Left colon (tissue), 2 donors: ENCODE measurements around the gene CXADR. TPM values are rescaled to one million over a fixed set of nuclear protein-coding genes. Genes with fewer than 3 reads are reported as not detected.
"Not testable (repeated sequence)": the region's sequence is repeated elsewhere in the genome, so short reads cannot be mapped to it uniquely, and the experiment has no call there.

Experiments
- ATAC-seq: fragments of 200-7000 bp; cut with Tn5 transposase; one replicate; pipeline ENCODE4 v1.9.1; 2020; ENCODE audit warnings: mild to moderate bottlenecking, moderate library complexity
- DNase-seq, 2 donors: peaks; one replicate each; pipeline ENCODE4 v3.0.0-alpha.2; 2020
- intact Hi-C, 2 donors: fragments of 100-400 bp; cut with DNase I in 1 of 2; cut with micrococcal nuclease in 1 of 2; formaldehyde crosslinking; loops; one replicate each; pipeline versions ENCODE4 v1.11.2 to v1.14.0; 2022; cut with DNase I, micrococcal nuclease
- long read RNA-seq: library from polyadenylated mRNA; unstranded; transcript quantifications from one replicate; pipeline ENCODE4 v2.0.0, GENCODE V29; 2021
- total RNA-seq, 2 donors: library from RNA; stranded (reverse); fragmentation: NEBNext Ultra II Directional; extraction: Animal tissue kit (Norgen Biotek cat#: 25700); gene quantifications; one replicate each; pipeline ENCODE4 v1.2.1, GENCODE V29; 2021
- donor health status: DM: no; HTN: no; CAD: no.
- donor health status: DM: yes; HTN: yes; CAD: no.

Gene CXADR
- 10 to 100 TPM; 70.5 to 79.2 TPM for total RNA-seq
- long read RNA-seq, full-length matches to known transcripts = 205 of 261 reads
- long read RNA-seq, partial matches to known transcripts = 40 of 261 reads
- long read RNA-seq, other reads (novel, unspliced or antisense) = 16 of 261 reads

DNA sequence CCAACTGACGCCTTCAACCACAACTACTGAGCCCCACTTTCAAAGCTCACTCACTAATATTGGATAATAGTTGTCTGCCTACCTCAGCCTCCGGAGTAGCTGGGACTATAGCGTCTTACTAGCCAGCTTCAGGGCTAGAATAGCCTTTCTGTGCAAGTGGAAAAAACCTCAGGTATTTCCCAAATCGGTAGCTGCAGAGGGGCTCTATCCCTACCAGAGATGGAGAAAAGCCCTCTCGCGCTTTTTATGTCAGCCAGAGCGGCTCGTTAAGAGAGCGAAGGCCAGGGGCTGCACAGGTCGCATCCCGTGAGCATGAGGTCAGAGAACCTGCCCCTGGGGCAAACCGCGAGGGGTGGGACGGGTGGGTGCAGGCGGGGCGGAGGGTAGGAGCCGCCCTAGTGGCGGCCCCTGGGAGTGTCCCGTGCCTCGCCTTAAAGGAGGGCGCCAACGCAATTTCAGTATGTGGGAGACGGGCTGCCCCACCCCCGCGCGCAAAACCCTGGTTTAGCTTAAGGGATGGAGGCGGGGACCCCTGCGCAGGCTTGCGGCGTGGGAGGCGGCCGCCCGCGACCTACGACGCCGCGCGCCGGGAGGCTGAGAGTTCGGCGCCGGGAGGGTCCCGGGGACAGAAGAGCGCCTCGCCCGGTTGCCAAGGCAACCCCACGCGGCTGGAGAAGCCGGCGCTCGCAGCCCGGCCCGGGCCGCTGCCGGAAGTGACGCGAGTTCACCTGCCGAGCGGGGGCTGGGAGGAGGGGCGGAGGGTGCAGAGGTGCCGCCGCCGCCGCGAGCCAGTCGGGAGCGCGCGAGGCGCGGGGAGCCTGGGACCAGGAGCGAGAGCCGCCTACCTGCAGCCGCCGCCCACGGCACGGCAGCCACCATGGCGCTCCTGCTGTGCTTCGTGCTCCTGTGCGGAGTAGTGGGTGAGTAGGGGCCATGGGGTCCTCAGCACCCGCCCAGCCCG is at the start of gene CXADR:
Gene CXADR (plus strand): TSS at position 791 of the 961 bp plus-strand sequence. CDS start 87 bp downstream, at position 878.
- DNase-seq (peak; percentile 89 to 91), ATAC-seq (peak; percentile 86)
- intact Hi-C loops = no loop called here

DNA sequence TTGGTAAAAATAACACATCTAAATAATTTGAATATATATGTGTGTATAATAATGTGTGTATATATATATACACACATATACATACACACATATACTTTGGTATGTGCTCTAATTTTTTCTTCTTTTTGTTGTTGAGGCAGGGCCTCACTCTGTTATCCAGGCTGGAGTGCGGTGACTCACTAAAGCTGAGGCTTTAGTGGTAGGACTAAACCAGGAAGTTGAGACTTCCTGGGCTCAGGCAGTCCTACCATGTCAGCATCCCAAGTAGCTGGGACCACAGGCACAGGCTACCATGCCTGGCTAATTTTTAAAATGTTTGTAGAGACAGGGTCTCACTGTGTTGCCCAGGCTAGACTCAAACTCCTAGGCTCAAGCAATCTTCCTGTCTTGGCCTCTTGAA is 46.7 kb upstream of the CXADR start:
- ATAC-seq (peak; percentile 36), DNase-seq (peak in 1 of 2 donors; percentile 60)
- intact Hi-C loops = no loop called here

DNA sequence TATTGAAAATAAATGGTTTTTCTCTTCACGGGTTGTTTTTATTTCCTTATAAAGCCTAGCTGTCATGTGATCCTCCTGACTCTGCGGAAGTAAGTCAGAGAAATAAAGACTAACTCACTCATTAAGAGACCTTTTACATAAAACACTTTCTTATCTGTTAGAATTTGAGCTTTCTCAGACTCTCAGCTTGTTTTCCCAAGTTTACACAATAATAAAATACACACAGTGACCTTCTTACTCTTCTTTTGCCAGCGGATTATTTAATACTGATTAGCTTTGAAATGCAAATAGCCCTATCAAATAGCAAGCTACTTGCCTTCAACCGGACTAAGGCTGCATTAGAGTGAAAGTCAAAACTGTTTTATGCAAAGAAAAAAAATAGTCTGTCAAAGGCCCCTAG is 45.5 kb upstream of the CXADR start:
- no peak for DNase-seq
- peak; percentile 31 for ATAC-seq
- intact Hi-C loops = no loop called here

DNA sequence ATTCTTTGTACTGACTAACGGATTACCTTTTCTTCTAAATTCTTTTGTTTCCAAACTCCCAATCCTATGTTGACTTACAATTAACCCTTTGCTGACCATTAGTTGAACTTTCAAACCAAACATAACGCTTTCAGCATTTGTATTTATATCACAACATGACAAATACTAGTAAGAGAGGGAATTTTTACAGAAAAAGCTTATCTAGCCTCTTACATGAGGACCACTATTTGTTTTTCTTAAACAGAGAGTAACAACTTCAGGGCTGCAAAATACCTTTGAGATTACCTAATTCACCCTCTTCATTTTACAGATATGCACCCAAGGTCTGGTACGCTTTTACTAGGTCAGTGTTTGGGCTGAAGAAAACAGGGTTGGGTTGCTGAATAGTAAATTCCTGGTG is 45.0 kb upstream of the CXADR start:
- ATAC-seq (no peak), DNase-seq (no peak)
- intact Hi-C loops = no loop called here

DNA sequence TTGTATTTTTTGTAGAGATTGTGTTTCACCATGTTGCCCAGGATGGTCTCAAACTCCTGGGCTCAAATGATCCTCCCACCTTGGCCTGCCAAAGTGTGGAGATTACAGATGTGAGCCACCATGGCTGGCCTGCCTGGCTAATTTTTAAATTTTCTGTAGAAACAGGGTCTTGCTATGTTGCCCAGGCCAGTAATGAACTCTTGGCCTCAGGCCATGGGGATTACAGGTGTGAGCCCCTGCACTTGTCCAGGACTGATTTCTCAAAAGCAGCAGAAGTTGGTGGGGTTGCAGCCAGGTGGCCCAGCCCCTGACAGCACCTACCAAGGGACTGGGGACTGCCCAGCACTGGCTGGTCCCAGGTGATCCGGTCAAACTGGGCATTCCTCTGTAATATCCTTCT is 44.1 kb upstream of the CXADR start:
- DNase-seq = no peak
- no peak for ATAC-seq
- intact Hi-C loops = no loop called here

DNA sequence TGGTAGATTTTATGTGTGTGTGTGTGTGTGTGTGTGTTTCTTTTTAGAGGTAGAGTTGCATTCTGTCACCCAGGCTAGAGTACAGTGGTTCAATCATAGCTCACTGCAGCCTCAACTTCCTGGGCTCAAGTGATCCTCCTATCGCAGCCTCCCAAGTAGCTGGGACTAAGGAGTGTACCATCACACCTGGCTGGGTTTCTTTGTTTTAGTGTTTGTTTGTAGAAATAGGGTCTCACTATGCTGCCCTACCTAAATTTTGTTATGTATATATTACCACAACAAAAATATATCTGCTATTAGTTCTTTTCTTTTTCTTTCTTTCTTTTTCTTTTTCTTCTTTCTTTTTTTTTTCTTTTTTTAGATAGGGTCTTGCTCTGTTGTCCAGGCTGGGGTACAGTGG is 43.1 kb upstream of the CXADR start:
- no peak for DNase-seq
- intact Hi-C loops = no loop called here
- no peak for ATAC-seq

DNA sequence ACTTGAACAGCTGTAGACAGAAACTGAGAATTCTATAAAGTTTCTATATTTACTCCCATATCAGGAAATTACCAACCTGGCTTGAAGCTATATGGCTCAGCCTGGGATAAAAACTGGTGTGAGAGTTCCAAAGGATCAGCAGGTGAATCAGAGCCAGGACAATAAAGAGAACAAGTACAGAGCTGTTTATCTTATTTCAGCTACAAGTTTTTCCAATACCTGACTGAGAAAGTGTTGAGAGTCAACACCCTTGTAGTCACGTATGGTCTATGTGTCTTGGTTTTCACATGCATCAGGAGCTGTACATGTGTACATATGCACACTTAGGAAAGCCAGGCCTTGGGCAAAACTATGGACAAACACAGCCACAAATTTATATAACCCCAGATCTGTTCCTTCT is 40.7 kb upstream of the CXADR start:
- intact Hi-C loops = no loop called here
- DNase-seq = no peak
- peak; percentile 79 for ATAC-seq

DNA sequence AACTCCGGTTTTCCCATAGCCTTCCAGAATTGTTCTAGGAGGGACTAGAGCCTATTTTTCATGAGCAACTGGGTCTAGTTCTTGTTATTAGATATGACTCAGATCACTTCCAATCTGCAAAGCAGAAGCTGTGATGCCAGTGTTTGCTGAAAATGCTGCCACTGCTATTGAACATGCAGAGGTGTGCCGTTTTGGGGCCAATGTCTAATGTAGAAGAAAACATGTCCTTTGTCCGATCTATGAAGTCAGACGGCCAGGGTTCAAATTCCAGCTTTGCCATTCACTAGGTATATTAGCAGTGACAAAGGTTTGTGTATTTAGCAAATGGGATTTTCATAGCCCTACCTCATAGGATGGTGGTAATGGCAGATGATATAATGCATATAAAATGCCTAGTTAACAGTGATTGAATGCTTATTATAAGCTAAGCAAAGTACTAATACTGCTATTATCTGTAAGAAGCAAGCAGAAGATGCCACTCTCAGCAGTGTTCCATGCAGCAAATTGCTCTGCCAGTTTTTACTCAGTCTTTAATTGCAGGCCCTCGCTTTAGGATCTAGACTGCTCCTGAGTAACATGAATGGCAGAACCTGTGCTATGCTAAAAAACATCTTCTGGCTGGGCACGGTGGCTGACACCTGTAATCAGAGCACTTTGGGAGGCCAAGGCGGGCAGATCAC is 40.1 kb upstream of the CXADR start:
- ATAC-seq = peak; percentile 89

DNA sequence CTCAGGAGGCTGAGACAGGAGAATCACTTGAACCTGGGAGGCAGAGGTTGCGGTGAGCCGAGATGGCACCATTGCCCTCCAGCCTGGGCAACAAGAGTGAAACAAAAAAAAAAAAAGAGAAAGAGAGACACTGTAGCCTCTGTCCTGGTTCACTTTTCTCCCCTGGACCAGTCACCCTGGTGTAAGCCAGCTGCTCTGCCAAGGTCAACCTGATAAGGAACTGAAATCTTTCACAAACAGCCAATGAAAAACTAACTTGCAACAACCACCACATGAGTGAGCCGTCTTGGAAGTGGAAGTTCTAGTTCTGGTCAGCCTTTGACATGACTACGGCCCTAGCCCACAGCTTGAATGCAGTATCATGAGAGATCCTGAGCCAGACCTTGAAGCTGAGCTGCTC is 36.8 kb upstream of the CXADR start:
- DNase-seq (no peak), ATAC-seq (no peak)
- intact Hi-C loops = no loop called here

More for the DNA sequence above, 40.1 kb upstream of the CXADR start:
- intact Hi-C loops = no loop called here
- DNase-seq = peak; percentile 71 to 78

DNA sequence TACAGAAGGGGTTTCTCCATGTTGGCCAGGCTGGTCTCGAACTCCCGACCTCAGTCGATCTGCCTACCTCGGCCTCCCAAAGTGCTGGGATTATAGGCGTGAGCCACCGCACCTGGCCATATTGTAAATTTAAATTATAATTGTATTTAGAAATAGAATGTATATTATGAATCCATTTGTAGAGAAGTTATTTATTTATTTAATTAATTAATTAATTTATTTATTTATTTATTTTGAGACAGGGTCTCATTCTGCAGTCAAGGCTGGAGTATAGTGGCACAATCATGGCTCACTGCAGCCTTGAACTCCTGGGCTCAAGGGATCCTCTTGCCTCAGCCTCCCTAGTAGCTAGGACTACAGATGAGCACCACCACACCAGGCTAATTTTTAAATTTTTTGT is 34.7 kb upstream of the CXADR start:
- intact Hi-C loops, DNase-seq, ATAC-seq: not testable (repeated sequence)

DNA sequence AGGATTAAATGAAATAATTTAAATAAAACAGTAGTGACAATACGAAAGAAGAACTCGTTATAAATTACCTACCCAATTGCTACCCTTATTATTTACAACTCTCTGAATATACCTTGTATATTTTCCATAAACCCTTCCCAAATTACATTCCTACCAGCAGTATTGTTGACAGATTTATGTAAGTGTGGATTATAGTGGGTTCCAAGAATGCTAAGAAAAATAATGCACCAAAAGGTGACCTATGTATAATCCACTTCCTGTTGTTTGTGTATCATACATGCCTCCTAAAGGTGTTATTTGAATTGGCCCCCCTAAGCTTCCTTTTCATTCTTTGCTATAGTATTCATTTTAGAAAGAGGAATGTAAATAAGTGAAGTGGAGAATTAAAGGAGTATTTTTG is 33.2 kb upstream of the CXADR start:
- intact Hi-C loops = no loop called here
- ATAC-seq = no peak
- no peak for DNase-seq

DNA sequence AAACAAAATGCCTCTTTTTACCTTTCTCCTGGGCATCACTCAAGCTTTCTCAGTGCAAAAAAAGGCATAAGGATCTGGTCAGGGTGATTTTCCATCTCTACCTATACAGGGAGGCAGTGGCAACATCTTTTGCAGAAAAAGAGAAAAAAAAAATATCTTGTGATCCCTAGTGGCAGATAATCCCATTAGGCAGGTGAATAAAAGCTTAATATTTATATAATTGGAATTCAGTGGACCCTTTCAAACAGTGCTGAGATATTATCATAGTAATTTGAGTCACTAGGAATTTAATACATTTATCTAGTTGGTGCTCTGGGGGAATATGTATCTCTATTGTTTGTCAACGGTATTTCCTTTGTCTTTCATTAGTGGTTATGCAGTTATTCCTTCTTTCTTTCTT is 29.9 kb upstream of the CXADR start:
- ATAC-seq (no peak), DNase-seq (no peak)
- intact Hi-C loops = no loop called here

DNA sequence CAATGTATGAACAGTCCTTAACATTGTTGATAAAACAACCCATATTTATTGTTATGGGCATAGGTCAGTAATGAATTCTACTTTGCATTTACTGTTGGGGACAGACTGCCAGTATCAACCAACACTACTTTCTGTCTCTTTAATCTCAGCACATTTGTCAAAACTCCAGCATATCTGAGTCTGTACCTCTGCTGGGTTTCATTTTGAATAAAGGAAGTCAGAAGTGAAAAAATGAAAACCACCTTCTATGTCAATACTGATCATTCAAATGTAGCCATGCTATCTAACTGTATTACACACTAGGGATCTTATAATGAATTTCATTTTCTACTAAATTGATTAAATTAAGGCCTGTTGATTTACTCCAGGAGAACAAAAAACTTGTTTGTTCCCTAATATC is 24.2 kb upstream of the CXADR start:
- intact Hi-C loops = no loop called here
- no peak for DNase-seq
- ATAC-seq = peak; percentile 24

DNA sequence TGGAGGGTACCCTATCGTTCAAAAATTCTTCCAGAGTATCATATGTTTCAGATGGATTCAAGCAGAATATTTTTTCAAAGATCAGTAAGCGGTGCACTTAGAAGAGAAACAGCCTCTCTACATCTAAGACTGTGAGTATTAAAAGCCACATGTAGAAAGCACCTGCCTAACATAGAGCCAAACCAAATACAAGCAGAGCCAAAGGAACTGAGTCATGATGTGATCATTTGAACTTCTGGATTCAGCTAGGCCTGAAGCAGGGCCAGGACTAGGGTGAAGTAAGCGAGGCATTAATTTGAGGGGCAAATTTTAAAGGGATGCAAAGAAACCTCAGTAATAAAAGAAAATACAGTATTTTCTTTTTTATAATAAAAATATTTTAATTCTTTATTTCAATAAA is 23.3 kb upstream of the CXADR start:
- intact Hi-C loops, DNase-seq: not testable (repeated sequence)
- peak; percentile 41 for ATAC-seq

DNA sequence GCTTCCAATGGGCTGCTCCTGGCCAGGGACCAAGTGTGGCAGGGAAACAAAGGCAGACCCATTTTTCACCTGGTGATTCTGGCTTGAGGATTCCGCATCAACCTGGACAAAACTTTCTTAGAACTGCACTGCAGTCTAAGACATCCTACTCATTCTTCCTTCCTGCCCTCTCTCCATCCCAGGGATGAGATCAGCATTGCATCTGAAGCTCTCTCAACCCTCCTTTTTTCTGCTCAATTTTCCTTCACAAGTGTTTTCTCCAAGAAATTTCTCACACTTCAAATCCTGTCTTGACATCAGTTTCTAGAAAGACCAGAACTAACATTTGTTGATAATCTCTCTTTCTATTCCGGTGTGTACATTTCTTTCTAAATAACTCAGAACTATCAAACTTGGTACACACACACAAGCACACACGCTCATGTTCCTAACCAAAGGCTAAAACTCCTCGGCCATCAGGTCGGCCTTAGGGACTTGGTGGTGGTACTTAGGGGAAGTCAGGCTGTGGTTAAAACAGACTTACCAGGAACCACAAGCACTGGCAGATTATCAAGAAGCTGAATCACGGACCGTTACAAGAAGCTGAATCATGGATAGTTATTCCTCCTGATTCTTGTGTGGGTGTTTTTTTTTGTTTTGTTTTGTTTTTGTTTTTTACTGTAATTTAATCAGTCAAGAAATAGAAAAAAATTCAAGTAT is 21.0 kb upstream of the CXADR start:
- ATAC-seq = no peak
- no peak for DNase-seq
- intact Hi-C loops = no loop called here

DNA sequence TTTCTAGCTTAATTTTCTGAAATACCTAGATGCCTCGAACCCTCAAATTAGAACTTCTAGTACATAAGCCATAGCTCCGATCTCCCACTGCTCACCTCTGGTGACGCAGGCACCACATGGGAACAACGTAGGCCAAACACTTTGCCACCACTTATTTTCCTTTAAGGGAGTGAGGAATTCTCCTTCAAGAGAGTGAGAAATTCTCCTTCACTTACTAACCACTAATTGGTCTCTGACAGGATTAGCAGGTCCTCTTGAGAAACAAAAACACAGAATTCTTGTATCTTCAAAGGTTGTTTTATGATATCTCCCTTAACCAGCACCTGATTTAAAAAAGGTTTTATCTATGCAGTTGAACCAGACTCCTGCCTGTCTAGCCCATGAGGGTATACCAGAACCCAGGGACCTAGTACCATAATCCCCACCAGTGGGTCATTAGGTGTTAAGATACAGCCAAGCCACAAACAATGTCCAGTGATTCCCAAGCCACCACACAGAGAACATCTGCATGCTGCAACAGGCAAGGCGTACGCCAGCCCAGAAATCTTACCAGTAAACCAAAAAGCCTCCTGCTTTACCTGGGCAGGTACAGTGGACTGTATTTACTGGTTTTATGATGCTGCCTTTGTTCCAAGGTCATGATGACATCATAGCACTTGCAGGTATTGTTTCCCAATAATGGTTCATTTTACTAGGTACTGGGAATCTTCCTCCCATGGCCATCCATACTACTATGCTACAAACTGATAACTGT is 20.3 kb upstream of the CXADR start:
- DNase-seq (no peak), ATAC-seq (peak; percentile 86)
- intact Hi-C loops = no loop called here

DNA sequence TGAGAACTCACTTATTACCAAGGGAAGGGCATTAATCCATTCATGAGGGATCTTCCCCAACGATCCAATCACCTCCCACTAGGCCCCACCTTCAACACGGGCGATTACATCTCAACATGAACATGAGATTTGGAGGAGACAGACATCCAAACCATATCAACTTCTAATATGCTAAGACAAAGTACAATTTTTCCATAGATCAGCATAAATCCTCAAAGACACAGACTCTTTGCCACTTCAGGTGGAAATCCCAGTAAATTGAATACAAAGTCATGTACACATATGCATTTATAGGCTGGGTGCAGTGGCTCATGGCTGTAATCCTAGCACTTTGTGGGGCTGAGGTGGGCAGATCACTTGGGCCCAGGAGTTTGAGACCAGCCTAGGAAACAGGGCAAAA is 18.8 kb upstream of the CXADR start:
- intact Hi-C loops = no loop called here
- no peak for ATAC-seq
- no peak for DNase-seq

DNA sequence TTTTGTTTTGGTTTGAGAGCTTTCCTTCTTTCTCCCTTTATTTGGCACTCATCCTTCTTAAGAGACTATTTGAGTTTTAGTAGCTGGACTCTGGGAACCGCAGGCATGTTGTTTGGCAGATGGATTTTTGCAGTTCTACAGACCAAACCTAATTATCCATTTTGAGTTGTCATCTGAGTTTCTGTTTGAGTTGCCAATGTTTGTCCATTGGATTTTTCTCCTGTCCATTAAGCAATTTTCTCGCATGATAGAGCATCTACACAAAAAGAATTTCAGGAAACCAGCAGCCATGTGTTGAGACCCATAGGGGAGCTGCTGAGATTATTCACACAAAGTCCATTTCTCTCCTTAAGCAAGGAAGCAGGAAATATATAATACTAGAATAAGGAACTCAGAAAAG is 17.2 kb upstream of the CXADR start:
- ATAC-seq (no peak), DNase-seq (no peak)
- intact Hi-C loops = no loop called here

DNA sequence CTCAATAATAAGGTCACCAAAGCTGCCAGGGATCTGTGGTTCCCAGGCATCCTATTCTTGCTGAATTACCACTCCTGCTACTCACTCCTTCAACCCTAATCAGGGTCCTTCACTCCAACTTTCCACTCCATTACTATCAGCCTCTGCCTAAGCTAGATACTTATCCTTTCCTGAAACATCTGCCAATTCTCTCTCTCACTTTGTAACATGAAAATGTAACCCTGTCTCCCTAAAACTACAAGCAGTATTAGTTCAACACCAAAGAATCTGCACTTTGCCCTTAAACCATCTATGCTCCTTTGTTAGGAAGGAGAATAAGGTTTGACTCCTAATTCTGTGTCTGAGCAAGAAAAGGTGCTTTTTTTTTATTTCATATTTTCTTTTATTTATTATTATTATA is 15.5 kb upstream of the CXADR start:
- intact Hi-C loops = no loop called here
- ATAC-seq = no peak
- no peak for DNase-seq
